HUES6 (cell line): ENCODE results near the gene USP32.

Experiments used
- H3K27ac ChIP-seq: 2 replicates; pipeline ENCODE4 v1.7.0; 2013; ENCODE audit warnings: low read depth, mild to moderate bottlenecking, low read length, inconsistent platforms
- H3K27me3 ChIP-seq: 2 replicates; pipeline ENCODE4 v1.6.1; 2013; ENCODE audit warnings: low read length; ENCODE audit not compliant: control insufficient read depth, insufficient read depth
- H3K36me3 ChIP-seq: 2 replicates; pipeline ENCODE4 v1.6.1; 2013; ENCODE audit warnings: low read length; ENCODE audit not compliant: control insufficient read depth, insufficient read depth
- H3K4me1 ChIP-seq: 2 replicates; pipeline ENCODE4 v1.6.1; 2013; ENCODE audit warnings: low read length; ENCODE audit not compliant: control insufficient read depth, insufficient read depth
- H3K4me3 ChIP-seq: 2 replicates; pipeline ENCODE4 v1.5.1; 2013; ENCODE audit warnings: low read depth, low read length
- H3K9ac ChIP-seq: one replicate; pipeline ENCODE4 v1.6.1; 2013; ENCODE audit warnings: mild to moderate bottlenecking, low read length
- H3K9me3 ChIP-seq: 2 replicates; pipeline ENCODE4 v1.6.1; 2013; ENCODE audit warnings: low read depth, low read length; ENCODE audit not compliant: control insufficient read depth, insufficient read depth

USP32 gene

GRCh38 chr17:60328679-60329078, 63.3 kb downstream of the USP32 start:
- no peaks in the 10 kb centered on the region for H3K27me3 ChIP-seq
- no peak overlapping the region for H3K9ac ChIP-seq
- peaks cover 27% of the 10 kb centered on the region for H3K4me1 ChIP-seq
- H3K36me3 ChIP-seq, result peaks cover under 1% of the 10 kb centered on the region; the same call in 1 of the 2 replicates
- no peak overlapping the region for H3K27ac ChIP-seq
- H3K9me3 ChIP-seq, result no peaks in the 10 kb centered on the region
- no peak overlapping the region for H3K4me3 ChIP-seq

DNA sequence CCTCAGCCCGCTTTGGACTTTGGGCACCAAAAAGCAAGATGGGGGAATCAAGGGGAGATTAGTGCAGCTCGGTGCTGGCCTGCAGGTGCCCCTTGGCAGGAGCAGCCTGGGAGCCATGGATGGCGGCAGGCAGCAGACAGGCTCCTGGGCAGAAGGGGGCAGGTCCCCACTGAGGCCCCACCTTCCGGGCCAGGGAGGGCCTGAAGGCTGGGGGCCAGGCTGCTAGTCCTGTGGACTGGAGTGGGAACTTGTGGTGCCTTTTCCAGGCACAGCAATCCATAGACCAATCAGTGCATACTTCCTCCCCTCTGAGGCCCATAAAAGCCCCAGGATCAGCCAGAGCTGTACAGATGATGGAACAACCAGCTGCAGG, 64.0 kb downstream of the USP32 start:
- Histone ChIP-seq H3K9ac (no peak overlapping the region), H3K9me3 (no peaks in the 10 kb centered on the region), H3K27ac (no peak overlapping the region), H3K4me1 (peaks cover 20% of the 10 kb centered on the region; the same call in 1 of the 2 replicates), H3K36me3 (no peaks in the 10 kb centered on the region), H3K4me3 (peak overlapping the region; percentile 7; the same call in 1 of the 2 replicates), H3K27me3 (no peaks in the 10 kb centered on the region)

DNA sequence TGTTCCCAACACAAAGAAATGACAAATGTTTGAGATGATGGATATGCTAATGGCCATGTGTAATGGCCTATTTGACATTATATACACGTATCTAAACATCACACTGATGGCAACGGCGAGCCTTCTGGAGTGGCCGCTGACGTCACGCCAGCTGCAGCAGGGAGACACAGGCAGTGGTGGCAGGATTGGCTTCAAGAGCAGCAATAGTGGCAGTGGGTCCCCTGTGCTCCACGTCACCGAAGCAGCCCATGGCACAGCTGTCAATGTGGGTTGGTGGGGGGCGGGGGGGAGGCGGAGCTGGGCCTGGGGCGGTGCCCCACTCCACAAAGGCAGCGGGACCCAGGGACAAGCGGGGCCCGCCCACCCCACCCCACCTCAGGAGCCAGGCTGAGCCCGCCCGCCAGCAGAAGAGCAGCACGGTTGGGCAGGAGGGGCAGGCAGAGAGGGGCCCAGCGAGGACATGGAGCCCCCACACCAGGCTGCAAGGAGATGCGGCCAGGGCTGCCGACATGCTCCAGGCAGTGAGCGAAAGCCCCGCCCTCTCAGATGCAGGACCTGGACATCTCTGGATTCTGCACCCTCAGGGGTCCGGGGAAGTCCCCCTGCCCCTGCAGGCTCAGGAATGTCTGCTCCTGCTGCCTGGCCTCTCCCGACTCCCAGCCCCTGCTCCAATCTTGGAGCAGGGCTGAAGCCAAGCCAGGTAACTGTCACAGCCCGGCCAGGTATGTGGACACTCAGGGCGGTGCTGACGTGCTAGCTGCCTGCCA, 64.6 kb downstream of the USP32 start:
- H3K9ac ChIP-seq, result no peak overlapping the region
- H3K4me1 ChIP-seq, result peaks cover 20% of the 10 kb centered on the region; the same call in 1 of the 2 replicates
- no peaks in the 10 kb centered on the region for H3K9me3 ChIP-seq
- H3K4me3 ChIP-seq, result peak overlapping the region; percentile 7; the same call in 1 of the 2 replicates
- H3K27me3 ChIP-seq, result no peaks in the 10 kb centered on the region
- H3K36me3 ChIP-seq, result no peaks in the 10 kb centered on the region
- H3K27ac ChIP-seq, result no peak overlapping the region

DNA sequence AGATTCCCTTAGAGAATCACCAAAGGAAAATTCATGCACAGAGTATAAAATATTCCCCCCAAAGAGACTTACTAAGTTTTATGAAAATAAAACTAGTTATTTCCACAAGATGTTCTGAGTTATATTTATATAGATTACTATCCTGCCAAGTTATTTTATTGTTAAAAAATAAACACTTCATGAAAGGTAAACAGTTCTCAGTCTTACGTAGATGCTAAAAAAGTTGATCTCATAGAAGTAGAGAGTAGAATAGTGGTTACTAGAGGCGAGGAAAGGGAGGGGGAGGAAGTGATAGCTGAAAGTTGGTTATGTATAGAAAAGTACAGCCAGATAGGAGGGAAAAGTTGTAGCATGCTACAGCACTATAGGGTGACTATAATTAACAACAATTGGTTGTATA, 65.2 kb downstream of the USP32 start:
- H3K27ac ChIP-seq, result no peak overlapping the region
- no peaks in the 10 kb centered on the region for H3K9me3 ChIP-seq
- no peak overlapping the region for H3K4me3 ChIP-seq
- H3K36me3 ChIP-seq, result no peaks in the 10 kb centered on the region
- H3K4me1 ChIP-seq, result peaks cover 20% of the 10 kb centered on the region; the same call in 1 of the 2 replicates
- H3K27me3 ChIP-seq, result no peaks in the 10 kb centered on the region
- H3K9ac ChIP-seq, result no peak overlapping the region

DNA sequence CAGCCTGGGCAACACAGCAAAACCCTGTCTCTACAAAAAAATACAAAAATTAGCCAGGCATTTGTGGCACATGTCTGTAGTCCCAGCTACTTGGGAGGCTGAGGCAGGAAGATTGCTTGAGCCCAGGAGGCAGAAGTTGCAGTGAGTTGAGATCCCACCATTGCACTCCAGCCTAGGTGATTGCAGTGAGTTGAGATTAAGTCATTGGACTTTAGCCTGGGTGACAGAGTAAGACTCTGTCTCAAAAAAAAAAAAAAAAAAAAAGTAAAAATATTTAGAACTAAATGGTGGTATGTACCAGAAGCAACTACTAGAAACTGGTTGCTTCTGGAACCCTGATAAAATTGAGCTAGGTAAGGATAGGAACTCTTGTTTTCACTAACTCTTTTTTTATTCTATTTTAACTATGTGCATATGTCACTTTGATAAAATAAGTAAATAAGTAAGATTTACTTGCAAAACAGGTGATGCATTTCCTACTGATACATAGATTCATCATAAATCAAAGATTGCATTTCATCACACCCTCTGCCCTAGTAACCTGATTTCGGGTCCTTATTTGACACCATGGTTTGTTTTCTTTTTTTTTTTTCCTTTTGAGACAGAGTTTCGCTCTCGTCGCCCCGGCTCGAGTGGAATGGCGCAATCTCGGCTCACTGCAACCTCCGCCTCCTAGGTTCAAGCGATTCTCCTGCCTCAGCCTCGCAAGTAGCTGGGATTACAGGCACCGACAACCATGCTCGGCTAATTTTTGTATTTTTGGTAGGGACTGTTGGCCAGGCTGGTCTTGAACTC, 66.0 kb downstream of the USP32 start:
- Histone ChIP-seq H3K27me3 (no peaks in the 10 kb centered on the region), H3K9me3 (no peaks in the 10 kb centered on the region), H3K36me3 (no peaks in the 10 kb centered on the region), H3K4me1 (peaks cover 20% of the 10 kb centered on the region; the same call in 1 of the 2 replicates), H3K9ac (no peak overlapping the region), H3K4me3 (no peak overlapping the region), H3K27ac (no peak overlapping the region)

- Histone ChIP-seq H3K27ac (no peak overlapping the region), H3K36me3 (no peaks in the 10 kb centered on the region), H3K9me3 (no peaks in the 10 kb centered on the region), H3K27me3 (no peaks in the 10 kb centered on the region), H3K4me1 (peaks cover 20% of the 10 kb centered on the region; the same call in 1 of the 2 replicates), H3K4me3 (no peak overlapping the region), H3K9ac (no peak overlapping the region)
Observed at GRCh38 chr17:60323754-60324153, 68.2 kb downstream of the USP32 start.

- Histone ChIP-seq H3K9ac (no peak overlapping the region), H3K36me3 (no peaks in the 10 kb centered on the region)
Observed at GRCh38 chr17:60322056-60322387, 69.9 kb downstream of the USP32 start.

GRCh38 chr17:60321336-60322055, 70.4 kb downstream of the USP32 start:
- H3K9ac ChIP-seq, result no peak overlapping the region
- no peak overlapping the region for H3K4me3 ChIP-seq
- H3K27ac ChIP-seq, result no peak overlapping the region
- H3K36me3 ChIP-seq, result no peaks in the 10 kb centered on the region
- H3K9me3 ChIP-seq, result no peaks in the 10 kb centered on the region
- H3K4me1 ChIP-seq, result 0 out of 2 replicates have a peak, but pooled peaks cover 2% of the 10 kb centered on the region
- no peaks in the 10 kb centered on the region for H3K27me3 ChIP-seq

More at GRCh38 chr17:60322056-60322387, 69.9 kb downstream of the USP32 start:
- Histone ChIP-seq H3K4me1 (peaks cover 4% of the 10 kb centered on the region; the same call in 1 of the 2 replicates), H3K27ac (no peak overlapping the region), H3K27me3 (no peaks in the 10 kb centered on the region), H3K4me3 (no peak overlapping the region), H3K9me3 (no peaks in the 10 kb centered on the region)

GRCh38 chr17:60318830-60319229, 73.1 kb downstream of the USP32 start:
- no peaks in the 10 kb centered on the region for H3K36me3 ChIP-seq
- no peak overlapping the region for H3K4me3 ChIP-seq
- no peaks in the 10 kb centered on the region for H3K27me3 ChIP-seq
- H3K9ac ChIP-seq, result no peak overlapping the region
- no peaks in the 10 kb centered on the region for H3K4me1 ChIP-seq
- no peaks in the 10 kb centered on the region for H3K9me3 ChIP-seq
- no peak overlapping the region for H3K27ac ChIP-seq

- no peaks in the 10 kb centered on the region for H3K4me1 ChIP-seq
- H3K36me3 ChIP-seq, result no peaks in the 10 kb centered on the region
- no peak overlapping the region for H3K4me3 ChIP-seq
- H3K27me3 ChIP-seq, result no peaks in the 10 kb centered on the region
- no peaks in the 10 kb centered on the region for H3K9me3 ChIP-seq
- H3K27ac ChIP-seq, result no peak overlapping the region
- H3K9ac ChIP-seq, result no peak overlapping the region
Observed at GRCh38 chr17:60318326-60318725, 73.6 kb downstream of the USP32 start.
